Cerebellar nuclear complex (tissue), 1 donor: ENCODE results near the gene TLCD3B.
"Not testable (repeated sequence)": the region's sequence is repeated elsewhere in the genome, so short reads cannot be mapped to it uniquely, and the experiment has no call there.

ENCODE experiments used
- DNase-seq, 2 experiments: peaks; one replicate each; lab custom pipeline; 2025; lab: John Stamatoyannopoulos, UW

TLCD3B gene

GRCh38 chr16:30060836-30061554, 29.9 kb upstream of the TLCD3B start:
- no peak for DNase-seq

DNA sequence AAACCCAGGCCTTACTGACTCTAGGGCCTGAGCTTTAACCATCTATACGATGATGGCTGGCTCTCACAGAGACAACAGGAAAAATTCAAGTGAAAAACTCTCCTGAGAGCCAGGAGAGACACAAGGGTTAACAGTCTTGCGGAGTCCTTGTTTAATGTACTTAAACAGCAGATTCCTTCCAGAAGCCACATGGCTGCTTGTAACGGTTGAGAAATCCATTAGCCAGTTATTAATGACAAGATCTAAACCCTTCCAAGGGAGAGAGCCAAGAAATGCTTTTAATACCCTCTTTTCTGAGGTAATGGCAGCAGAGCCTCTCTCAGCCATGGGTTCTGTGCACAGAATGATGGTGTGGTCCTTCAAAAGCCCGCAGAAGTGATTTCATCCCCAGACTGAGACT, 29.3 kb upstream of the TLCD3B start:
- no peak for DNase-seq

DNA sequence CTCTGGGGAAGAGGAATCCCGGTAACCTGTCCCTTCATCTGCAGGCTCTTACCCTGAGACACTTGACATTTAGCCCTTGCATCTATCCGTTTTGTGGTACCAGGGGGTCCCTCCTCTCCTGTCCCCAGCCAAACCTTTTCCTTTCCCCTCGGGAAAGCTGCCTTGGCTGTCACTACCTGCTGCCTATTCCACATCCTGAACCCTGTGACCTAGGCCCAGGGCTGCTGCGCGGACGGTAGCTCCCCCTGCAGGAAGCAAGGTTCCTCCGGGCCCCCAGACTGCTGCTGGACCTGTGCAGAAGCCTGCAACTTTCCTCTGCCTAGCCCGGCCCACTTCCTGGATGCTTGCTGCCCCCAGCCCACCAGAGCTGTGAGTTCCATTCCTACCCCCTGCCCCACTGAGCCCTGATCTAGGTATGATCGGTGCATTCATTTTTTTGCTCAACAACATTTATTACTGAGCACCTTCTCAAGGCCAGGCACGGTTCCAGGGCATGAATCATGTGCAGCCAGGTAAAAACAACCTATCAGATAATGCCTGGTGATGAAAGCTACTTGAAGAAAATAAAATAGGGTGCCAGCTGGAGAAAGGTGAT, 24.0 kb upstream of the TLCD3B start:
- DNase-seq = no peak

GRCh38 chr16:30054451-30054850, 23.4 kb upstream of the TLCD3B start:
- no peak for DNase-seq

DNA sequence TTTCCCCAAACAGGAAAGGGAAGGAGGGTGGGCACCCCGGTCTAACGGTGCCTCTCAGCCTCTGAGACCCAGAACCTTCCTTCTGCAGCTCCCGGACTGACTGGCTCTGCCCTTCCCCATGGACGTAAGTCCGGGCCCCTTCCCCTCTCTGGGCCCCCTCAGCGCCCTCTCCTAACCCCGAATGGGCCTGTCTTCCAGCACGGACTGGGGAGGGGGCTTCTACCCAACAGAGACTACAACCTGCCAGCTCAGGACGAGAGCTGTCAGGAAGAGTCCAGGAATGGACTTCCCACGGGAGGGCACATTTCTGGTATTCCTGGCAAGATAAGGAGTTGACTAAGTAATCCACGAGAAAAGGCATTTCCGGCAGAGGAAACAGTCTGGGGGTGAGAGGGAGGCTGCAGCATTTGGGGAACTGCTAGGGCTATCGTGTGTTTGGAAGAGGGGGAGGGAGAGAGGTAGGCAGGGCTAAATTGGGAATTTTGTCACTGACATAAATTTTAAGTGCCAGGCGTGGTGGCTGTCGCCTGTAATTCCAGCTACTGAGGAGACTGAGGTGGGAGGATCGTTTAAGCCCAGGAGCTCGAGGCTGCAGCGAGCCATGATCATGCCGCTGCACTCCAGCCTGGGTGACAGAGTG, 22.4 kb upstream of the TLCD3B start:
- DNase-seq = no peak

DNA sequence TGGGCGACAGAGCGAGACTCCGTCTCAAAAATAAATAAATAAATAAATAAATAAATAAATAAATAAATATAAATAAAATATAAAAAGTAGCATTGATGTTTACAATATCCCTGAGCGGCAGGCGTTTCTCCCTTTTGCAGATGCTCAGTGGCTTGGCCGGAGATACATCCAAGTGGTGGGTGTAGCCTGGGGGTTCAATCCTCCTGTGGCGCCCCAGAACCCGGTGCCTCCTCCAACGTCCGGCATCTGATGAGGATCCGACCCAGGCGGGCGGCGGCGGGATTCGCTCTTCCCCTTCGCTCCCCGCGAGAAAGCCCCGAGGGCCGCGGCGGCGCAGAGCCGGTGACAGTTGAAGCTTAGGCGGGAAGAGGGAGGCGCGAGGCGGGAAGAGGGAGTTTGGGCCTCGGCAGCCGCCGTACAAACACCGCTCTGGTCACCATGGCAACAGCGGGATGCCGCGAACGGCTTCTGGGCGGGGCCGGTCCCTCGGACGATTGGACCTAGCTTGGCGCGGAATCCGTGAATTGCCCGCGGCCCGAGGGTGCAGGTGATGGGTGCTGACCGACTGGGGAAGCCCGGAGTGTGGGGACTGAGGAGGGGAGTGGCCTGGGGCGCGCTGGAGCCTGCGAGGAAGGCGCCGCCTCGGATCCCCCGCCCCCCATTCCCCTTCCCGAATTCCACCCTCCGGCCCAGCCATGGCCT, 21.8 kb upstream of the TLCD3B start:
- DNase-seq = peak in 1 of 2 experiments; percentile 29

- DNase-seq = no peak
Measured at GRCh38 chr16:30051518-30051917, 20.4 kb upstream of the TLCD3B start.

DNA sequence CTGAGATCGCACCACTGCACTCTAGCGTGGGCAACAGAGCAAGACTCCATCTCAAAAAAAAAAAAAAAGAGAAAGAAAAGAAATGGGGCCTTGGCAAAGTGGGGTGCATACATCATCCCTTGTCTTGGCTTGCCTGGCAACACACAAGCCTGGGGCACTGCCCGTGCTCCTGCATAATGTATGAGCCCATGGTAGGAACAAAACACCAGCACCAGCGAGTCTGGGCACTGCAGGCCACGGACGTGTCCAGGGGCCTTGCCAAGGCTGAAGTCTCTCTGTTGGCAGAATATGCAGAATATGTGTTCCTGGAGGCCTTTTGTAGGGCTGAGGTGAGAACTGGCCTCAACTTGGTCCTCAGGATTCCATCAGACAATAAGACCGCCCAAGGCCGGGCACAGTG, 18.8 kb upstream of the TLCD3B start:
- no peak for DNase-seq

DNA sequence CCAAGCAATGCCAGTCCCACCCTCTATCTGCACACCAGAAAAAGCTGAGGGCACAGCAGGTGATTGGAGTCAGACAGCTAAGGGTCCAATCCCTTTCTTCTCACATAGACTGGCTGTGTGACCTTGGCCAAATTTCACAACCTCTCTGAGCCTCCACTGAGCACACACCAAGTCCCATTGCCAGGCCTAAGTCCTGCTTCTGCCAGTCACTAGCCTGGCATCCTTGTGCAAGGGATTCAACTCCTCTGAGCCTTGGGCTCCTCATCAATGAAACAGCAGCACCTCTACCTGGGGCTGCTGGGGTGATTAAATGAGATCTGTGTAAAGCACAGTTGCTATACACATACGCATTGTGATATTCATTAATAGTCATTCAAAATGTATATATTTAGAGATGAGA, 15.5 kb upstream of the TLCD3B start:
- no peak for DNase-seq

DNA sequence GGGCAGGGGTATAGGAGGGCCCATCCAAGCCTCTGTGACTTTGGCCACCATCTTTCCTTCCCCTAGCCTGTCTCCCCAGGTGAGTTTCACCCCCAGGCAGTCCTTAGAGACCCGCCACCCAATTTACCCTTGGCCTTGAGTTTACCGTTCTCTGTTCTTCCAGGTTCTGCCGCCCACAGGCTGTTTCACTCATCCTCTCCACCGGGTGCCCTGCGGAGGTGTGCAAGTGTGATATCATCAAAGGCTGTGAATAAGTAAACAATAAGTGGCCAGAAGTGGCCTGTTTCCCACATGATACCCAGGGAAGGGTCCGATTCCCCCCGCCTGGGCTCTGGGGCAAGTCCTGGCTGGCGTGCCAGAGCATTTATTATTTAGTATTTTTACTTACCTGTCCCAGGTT, 15.1 kb upstream of the TLCD3B start:
- no peak for DNase-seq

DNA sequence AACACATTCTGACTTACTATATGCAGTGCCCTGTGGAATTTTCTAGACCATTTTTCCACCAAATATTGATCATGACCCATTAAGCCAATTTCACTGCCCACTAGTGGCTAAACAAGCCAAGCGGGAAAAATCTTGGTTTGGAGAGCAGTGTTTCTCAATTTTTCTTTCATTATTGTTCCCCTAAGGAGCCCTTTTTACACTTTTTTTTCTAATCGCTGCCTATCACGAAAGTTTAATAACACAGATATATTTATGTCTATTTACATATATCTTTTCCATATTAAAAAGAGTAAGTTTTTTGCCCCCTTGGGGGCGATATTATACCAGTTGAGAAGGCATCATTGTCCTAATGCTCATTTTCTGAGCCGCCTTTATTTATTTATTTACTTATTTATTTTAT, 10.8 kb upstream of the TLCD3B start:
- DNase-seq = no peak

- DNase-seq = not testable (repeated sequence)
Measured at GRCh38 chr16:30040690-30041089, 9.6 kb upstream of the TLCD3B start.

DNA sequence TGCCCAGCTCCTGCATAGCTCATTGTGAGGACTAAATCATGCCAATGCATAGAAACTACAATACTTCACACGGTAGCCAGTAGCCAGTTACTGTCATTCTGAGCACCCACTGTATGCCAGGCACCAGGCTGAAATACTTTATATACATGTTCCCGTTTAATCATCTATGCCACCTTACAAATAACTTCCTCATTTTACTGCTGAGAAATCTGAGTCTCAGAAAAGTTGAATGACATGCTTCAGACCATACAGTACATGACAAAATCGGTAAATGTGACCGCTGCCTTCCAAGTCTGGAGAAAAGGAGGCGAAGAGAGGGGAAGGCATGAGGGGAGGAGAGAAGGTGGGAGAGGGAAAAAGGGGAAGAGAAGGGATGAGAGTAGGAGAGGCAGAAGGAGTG, 9.2 kb upstream of the TLCD3B start:
- no peak for DNase-seq

GRCh38 chr16:30033270-30033669, 2.2 kb upstream of the TLCD3B start:
- DNase-seq = no peak

DNA sequence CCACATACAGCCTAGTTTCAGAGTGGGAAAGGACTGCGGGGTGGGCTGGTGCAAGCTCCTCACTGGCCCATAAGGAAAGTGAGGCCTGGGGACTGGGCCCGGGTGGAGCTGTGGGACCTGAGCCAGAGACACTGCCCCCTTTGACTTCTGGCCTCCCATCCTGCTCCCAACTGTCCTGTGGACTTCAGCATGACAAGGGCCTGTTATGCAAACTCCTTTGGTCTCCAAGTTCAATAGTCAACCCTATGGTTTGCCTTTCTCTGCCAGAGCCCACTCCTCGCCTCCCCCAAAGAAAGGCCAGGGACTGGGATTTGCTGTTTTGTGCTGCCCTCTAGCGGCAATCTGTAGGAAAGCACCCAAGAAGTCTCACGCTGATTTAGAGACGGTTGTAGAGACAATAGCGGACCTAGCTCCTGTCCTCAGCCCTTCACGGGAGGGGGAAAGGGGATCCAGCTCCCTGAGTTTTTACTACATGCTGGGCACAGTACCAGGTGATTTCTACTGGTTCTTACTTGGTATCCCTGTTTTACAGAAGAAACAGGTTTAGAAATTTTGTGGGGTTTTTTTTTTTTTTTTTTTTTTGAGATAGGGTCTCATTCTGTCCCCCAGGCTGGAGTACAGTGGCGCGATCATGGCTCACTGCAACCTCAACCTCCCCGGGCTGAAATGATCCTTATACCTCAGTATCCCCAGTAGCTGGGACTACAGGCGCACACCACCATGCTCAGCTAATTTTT, 1.2 kb upstream of the TLCD3B start:
- peak in 1 of 2 experiments; percentile 36 for DNase-seq

DNA sequence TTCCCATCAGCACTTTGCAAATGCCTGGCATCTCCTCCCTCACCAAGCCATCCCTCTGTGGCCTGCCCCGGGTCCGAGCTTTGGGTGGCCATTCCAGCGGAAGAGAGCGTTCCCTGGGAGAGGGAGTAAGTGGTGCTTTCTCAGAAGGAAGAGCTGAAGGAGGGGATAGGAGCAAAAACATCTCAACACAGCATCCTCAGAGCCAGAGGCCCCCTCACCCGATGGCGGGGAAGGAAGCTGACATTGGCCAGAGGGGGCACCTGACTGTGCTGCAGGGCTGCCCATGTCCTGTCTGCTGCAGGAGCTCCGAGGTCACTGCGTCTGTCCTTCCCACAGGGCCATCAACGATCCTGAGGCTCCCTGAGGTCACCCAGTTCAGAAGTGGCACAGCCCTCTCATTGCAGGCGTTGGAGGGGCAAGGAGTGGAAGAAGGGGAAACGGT, 427 bp upstream of the TLCD3B start:
- DNase-seq = no peak

DNA sequence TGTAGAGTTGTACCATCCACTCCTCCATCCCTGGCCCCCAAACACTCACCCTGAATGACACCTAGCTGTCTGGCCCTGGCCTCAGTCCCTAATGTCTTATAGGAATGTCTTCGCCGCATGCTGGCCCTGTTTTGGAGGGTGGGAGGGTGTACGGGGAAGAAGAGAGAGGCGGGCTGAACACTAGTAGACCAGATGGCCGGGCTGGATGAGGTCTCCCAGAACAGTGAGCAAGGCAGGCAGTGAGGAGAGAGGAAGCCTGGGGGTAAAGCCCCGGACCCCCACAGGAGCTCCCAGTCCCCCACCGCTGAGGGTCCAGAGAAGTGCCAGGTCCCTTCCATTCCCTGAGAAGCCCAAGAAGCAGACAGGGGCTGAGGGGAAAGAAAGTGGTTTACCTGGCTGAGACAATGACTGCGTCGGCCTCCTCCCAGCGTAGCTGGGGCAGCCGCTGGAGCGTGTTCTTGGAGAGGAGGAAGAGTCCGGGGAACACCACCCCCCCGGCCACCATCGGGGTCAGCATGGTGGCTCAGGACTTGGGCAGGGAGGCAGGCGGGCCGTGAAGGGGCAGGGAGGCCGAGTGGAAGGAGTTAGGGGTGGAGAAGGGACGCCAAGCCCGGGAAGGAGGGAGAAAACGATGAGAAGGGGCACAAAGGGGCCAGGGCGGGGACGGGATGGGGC, 923 bp downstream of the TLCD3B start:
- DNase-seq = peak in 1 of 2 experiments; percentile 17

DNA sequence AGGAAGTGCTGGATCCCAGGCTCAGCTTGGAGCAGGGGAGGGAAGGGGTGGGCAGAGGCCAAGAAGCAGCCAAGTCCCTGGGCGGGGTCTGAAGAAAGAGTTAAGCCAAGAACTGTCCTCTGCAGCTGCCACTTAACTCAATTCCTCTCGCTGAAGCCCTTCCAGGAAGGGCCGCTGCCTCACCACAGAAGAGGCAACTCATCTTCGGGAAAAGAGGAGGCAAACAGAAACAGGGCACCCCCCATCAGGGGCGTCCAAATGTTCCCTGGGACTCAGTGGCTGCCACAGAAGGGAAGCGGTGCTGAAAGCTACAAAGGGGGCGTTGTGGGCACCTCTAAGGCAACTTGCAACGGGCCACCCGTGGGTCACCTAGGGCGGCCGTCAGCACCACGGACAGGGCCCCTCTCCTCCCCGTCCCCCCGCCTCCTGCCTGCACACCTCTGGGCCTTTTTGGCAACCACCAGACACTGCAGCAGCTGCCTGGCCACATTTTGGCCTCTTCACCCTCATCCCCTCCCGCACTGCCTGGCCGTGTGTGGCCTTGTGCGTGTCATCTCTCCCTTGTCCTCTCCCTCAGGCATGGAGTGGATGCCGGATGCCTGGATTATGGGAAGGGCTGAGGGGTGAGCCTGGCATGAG, 2.5 kb downstream of the TLCD3B start:
- no peak for DNase-seq

DNA sequence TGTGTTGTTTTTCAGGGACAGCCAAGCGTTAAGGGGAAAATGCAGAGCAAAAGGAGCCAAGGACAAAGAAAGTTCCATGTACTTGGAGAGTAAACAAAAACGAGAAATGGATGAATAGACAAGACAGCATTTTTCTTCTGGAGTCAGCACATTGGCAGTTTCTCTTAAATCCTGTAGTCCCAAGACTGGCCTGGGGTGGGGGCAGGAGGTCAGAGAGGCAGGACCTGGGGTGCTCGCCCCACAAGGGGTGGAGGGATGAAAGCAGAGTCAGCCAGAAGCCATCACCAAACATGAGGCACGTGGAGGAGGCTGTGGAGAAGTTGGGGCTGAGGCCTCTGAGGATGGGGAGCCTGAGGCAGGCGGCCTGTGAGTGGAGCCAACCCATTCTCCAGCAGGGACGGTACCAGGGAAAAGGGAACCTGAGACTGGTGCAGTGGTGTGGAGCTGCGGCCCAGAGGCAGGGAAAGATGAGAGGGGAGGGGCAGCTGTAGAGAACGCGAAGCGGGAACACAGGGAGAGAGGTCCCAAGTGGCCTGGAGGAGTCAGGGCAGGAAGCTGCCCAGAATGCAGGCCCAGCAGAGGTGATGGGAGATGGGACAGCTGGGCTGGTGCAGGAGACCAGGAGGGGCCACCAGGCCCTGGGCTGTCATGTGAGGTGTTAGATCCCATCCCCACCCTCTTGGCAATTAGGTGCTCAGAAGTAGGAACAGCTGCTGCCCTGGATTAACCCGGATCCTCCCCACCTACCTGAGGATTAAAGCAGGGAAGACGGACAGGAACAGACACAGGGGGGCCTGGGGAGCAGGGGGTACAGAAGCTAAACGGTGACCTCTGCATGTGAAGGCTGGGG, 3.3 kb downstream of the TLCD3B start:
- no peak for DNase-seq

- no peak for DNase-seq
Measured at GRCh38 chr16:30026449-30026848, 4.6 kb downstream of the TLCD3B start.
